ENCODE data around the gene TALDO1. TPM values are rescaled to one million over a fixed set of nuclear protein-coding genes. Genes with fewer than 3 reads are reported as not detected.

Gene TALDO1
- total RNA-seq, 2 donors from 2014 or later: 124 to 285 TPM

DNA sequence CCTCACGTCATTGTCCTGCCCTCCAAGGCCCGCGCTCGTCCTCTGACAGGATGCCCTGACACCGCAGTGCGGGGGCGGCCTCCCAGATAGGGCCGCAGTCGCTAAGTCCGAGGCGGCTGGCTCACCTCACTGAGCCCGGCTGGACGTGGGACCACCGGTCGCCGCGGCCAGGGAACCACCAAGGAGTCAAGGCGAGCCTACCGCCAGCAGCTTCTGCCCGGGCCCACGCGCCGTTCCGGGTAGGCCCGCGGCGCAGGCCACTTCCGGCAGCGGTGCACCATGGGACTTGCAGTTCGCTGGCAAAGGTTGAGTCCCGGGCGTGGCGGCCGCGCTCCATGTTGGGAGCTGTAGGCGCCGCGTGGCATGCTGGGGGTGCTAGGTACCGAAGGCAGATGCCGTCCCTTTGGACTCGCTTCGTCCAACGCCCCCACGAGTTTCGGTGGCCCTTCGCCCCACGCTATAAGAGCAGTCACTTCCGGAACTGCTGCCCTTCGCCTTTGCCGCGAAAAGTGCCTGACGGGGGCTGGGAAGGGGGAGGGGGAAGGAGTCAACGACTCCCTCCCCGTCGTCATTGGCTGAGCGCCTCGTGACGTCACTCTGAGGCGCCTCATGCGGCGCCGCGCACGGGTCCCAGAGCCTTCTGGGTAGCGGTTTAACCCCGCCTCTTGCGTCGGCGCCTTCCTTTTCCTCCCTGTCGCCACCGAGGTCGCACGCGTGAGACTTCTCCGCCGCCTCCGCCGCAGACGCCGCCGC lies 62.2 kb downstream of the TALDO1 start, which contains the start of gene RPLP2:
TSS of gene RPLP2 (plus strand) at position 681 of the 753 bp plus-strand sequence. CDS start 268 bp downstream, outside the sequence.
- Histone ChIP-seq H3K4me1 (replicated peaks) (peaks cover 17% of the 10 kb centered on the region), H3K27ac (peak within 1 kb of the TSS; percentile 98 to 99), H3K9me3 (no peaks in the 10 kb centered on the region), H3K36me3 (peaks cover 5 to 21% of the 10 kb centered on the region in 2 donors), H3K27me3 (replicated peaks; ENCODE audit: insufficient read depth) (no peaks in the 10 kb centered on the region), H3K4me3 (peak within 1 kb of the TSS; percentile 98 to 99)
- intact Hi-C loops (cut with DNase I): no loop called here
- peak; percentile 93 for TF ChIP-seq POLR2AphosphoS5 (IDR thresholded peaks at IDR 0.05)
- TF ChIP-seq, protein P1, sequence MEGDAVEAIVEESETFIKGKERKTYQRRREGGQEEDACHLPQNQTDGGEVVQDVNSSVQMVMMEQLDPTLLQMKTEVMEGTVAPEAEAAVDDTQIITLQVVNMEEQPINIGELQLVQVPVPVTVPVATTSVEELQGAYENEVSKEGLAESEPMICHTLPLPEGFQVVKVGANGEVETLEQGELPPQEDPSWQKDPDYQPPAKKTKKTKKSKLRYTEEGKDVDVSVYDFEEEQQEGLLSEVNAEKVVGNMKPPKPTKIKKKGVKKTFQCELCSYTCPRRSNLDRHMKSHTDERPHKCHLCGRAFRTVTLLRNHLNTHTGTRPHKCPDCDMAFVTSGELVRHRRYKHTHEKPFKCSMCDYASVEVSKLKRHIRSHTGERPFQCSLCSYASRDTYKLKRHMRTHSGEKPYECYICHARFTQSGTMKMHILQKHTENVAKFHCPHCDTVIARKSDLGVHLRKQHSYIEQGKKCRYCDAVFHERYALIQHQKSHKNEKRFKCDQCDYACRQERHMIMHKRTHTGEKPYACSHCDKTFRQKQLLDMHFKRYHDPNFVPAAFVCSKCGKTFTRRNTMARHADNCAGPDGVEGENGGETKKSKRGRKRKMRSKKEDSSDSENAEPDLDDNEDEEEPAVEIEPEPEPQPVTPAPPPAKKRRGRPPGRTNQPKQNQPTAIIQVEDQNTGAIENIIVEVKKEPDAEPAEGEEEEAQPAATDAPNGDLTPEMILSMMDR (IDR thresholded peaks at IDR 0.05): peak in 2 of 4 experiments; percentile 9 to 30
- peak; percentile 83 for TF ChIP-seq POLR2A (IDR thresholded peaks at IDR 0.05)
- 0% methylated on average over 56 of the region's 81 CpGs for WGBS
- peak; percentile 96 for DNase-seq (ENCODE audit: low spot score)

DNA sequence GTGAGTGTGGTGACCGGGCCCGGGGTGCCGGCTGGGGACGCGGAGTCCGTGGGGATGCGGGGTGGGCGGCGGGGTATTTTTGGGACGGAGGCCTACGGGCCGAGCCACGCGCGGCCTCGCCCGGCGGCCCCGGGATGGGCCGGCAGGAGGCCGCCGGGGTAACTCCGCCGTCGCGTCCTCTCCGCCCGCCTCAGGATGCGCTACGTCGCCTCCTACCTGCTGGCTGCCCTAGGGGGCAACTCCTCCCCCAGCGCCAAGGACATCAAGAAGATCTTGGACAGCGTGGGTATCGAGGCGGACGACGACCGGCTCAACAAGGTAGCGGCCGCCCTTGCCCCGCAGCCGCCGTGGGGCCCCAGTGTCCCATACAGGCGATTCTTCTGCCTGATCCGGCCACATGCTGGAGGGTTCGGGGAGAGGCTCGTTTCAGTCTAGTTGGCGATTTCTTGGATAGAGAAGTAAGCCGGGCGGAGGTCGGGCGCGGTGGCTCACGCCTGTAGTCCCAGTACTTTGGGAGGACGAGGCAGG lies 62.8 kb downstream of the TALDO1 start:
- intact Hi-C loops (cut with DNase I): no loop called here
- no peak for TF ChIP-seq POLR2A (IDR thresholded peaks at IDR 0.05)
- TF ChIP-seq, protein P1 (IDR thresholded peaks at IDR 0.05): peak in 1 of 4 experiments; percentile 2

DNA sequence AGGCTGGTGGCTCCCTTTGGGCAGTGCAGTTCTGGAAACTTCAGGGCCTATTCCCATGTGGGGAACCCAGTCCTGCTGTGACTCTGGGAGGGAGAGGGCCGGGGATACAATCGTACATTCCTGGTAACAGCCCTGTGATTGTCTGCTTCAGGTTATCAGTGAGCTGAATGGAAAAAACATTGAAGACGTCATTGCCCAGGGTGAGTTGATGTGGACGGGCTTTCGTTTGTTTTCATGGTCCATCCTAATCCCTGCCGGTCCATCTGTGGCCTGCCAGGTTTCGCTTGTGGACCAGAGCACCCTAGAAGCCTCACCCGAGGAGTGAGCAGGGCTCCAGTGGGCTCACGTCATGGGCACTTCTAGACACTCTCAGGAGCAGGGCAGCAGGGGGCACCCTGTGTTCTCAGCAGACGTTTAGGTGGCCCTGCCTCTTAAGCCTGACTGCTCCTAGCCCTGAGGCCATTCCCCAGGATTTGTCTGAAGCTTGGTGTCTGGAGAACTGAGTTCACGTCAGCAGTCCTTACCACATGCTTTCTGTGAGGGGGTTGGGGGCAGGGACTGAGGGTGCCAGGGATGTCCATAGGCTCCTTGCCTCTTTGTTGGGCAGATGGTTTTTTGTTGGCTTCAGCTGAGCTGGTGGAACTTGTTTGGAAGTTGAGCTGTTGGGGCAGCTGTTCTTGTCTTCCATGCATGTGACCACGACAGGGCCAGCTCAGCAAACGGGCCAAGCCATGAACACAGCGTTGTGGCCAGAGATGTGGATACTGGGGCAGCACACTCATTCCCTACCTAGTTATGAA lies 64.4 kb downstream of the TALDO1 start:
- no peak overlapping the region for H3K27ac ChIP-seq
- no peak overlapping the region for H3K4me3 ChIP-seq
- H3K9me3 ChIP-seq: no peaks in the 10 kb centered on the region
- intact Hi-C loops (cut with DNase I): no loop called here
- H3K27me3 ChIP-seq (replicated peaks; ENCODE audit: insufficient read depth): no peaks in the 10 kb centered on the region
- 62% methylated on average over 14 of the region's 14 CpGs for WGBS
- no peak for TF ChIP-seq POLR2AphosphoS5 (IDR thresholded peaks at IDR 0.05)
- TF ChIP-seq POLR2A (IDR thresholded peaks at IDR 0.05): no peak
- TF ChIP-seq, protein P1 (IDR thresholded peaks at IDR 0.05): no peak
- H3K36me3 ChIP-seq: peaks cover 5 to 21% of the 10 kb centered on the region in 2 donors
- no peak for DNase-seq (ENCODE audit: low spot score)
- peaks cover 13% of the 10 kb centered on the region for H3K4me1 ChIP-seq (replicated peaks)

More for the DNA sequence above, 62.8 kb downstream of the TALDO1 start:
- H3K9me3 ChIP-seq: no peaks in the 10 kb centered on the region
- DNase-seq (ENCODE audit: low spot score): no peak
- H3K4me1 ChIP-seq (replicated peaks): peaks cover 13% of the 10 kb centered on the region
- under 1% methylated on average over 32 of the region's 55 CpGs for WGBS
- H3K36me3 ChIP-seq: peaks cover 5 to 21% of the 10 kb centered on the region in 2 donors
- peak overlapping the region; percentile 98 to 99 for H3K27ac ChIP-seq
- peak overlapping the region; percentile 98 to 99 for H3K4me3 ChIP-seq
- H3K27me3 ChIP-seq (replicated peaks; ENCODE audit: insufficient read depth): no peaks in the 10 kb centered on the region

DNA sequence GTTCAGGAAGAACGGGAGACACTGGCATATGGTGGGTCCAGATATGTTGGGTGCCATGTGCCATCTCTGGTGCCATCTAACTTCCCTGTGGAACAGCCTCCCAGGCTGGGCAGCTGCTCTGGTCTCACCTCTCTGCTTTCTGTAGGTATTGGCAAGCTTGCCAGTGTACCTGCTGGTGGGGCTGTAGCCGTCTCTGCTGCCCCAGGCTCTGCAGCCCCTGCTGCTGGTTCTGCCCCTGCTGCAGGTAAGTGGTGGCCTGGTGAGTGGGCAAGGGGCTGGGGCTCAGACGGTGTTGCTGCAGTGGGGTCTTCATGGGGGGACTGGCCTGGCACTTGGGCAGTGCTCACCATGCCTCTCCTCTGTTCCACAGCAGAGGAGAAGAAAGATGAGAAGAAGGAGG lies 65.1 kb downstream of the TALDO1 start:
- 95% methylated on average over 3 of the region's 3 CpGs for WGBS
- TF ChIP-seq POLR2AphosphoS5 (IDR thresholded peaks at IDR 0.05) (no peak), POLR2A (IDR thresholded peaks at IDR 0.05) (no peak)
- TF ChIP-seq, protein P1 (IDR thresholded peaks at IDR 0.05): no peak
- H3K27ac ChIP-seq: no peak overlapping the region
- H3K27me3 ChIP-seq (replicated peaks; ENCODE audit: insufficient read depth): no peaks in the 10 kb centered on the region
- intact Hi-C loops (cut with DNase I): no loop called here
- DNase-seq (ENCODE audit: low spot score): no peak
- no peak overlapping the region for H3K4me3 ChIP-seq
- H3K36me3 ChIP-seq: peaks cover 5 to 21% of the 10 kb centered on the region in 2 donors
- H3K9me3 ChIP-seq: no peaks in the 10 kb centered on the region
- H3K4me1 ChIP-seq (replicated peaks): peaks cover 13% of the 10 kb centered on the region

Measured in prostate gland (tissue), 2 donors.